ENCODE measurements around the gene EVC2.

The EVC2 gene

DNA sequence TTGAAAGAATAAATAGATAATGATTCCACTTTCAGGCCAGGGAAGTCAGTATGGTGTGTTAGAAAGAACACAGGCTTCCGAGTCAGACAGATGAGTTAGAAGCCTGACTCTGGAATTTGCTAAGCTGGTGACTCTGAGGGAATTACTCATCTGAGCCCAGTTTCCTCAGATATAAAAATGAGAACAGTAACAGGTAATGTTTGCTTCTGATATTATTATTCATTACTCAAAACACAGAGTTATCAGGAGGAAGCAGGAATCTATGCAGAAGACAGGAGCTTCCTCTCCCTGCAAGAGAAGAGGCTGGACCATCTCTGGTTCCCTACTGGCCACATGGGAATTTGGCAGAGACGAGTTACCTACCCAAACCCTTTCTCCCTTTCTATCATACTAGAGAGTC is 163.1 kb downstream of the EVC2 start:
- H3K4me2 ChIP-seq (ENCODE audit: low read length), result no peak overlapping the region
- no peaks in the 10 kb centered on the region for H3K9me3 ChIP-seq (ENCODE audit: insufficient read depth, low read length)
- H3K27me3 ChIP-seq (ENCODE audit: low read depth, low read length), result no peaks in the 10 kb centered on the region
- H3K79me2 ChIP-seq (ENCODE audit: low read length), result no peaks in the 10 kb centered on the region
- H3K4me1 ChIP-seq (ENCODE audit: low read length), result no peaks in the 10 kb centered on the region
- H3K9ac ChIP-seq (ENCODE audit: low read length), result no peak overlapping the region
- H4K20me1 ChIP-seq (ENCODE audit: insufficient read depth, low read length), result no peaks in the 10 kb centered on the region
- H3K27ac ChIP-seq (ENCODE audit: low read length), result no peak overlapping the region
- H3K36me3 ChIP-seq (replicated peaks; ENCODE audit: low read depth, low read length), result peaks cover 10% of the 10 kb centered on the region
- TF ChIP-seq, protein P1, sequence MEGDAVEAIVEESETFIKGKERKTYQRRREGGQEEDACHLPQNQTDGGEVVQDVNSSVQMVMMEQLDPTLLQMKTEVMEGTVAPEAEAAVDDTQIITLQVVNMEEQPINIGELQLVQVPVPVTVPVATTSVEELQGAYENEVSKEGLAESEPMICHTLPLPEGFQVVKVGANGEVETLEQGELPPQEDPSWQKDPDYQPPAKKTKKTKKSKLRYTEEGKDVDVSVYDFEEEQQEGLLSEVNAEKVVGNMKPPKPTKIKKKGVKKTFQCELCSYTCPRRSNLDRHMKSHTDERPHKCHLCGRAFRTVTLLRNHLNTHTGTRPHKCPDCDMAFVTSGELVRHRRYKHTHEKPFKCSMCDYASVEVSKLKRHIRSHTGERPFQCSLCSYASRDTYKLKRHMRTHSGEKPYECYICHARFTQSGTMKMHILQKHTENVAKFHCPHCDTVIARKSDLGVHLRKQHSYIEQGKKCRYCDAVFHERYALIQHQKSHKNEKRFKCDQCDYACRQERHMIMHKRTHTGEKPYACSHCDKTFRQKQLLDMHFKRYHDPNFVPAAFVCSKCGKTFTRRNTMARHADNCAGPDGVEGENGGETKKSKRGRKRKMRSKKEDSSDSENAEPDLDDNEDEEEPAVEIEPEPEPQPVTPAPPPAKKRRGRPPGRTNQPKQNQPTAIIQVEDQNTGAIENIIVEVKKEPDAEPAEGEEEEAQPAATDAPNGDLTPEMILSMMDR (IDR thresholded peaks at IDR 0.05; ENCODE audit: low read depth, low read length), result no peak
- TF ChIP-seq EZH2phosphoT487 (IDR thresholded peaks at IDR 0.05; ENCODE audit: low read depth), result no peak
- H3K4me3 ChIP-seq (ENCODE audit: low read length), result no peak overlapping the region
- H2AFZ ChIP-seq (ENCODE audit: low read depth, low read length), result no peak overlapping the region

DNA sequence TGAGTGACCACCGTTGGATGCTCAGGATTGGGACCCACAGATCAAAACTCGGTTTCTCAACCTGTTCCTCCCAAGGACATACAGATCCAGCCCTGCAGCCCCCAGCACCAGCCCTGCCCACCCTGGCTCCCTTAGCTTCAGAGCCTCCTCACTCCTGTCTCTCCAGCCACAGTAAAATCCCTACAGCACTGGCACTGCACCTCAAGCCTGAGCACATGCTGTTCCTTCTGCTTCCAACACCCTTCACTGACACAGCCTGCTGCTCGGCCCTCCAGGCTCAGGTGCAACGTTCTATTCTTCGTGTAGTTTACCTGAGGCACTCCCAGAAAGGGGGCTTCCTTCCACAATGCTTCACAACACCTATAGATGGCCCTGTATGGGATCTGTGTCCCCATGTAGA is 163.6 kb downstream of the EVC2 start:
- Histone ChIP-seq H3K4me1 (ENCODE audit: low read length) (no peaks in the 10 kb centered on the region), H3K4me2 (ENCODE audit: low read length) (no peak overlapping the region), H3K27me3 (ENCODE audit: low read depth, low read length) (no peaks in the 10 kb centered on the region), H3K27ac (ENCODE audit: low read length) (no peak overlapping the region), H3K36me3 (replicated peaks; ENCODE audit: low read depth, low read length) (peaks cover 10% of the 10 kb centered on the region), H3K4me3 (ENCODE audit: low read length) (no peak overlapping the region), H4K20me1 (ENCODE audit: insufficient read depth, low read length) (no peaks in the 10 kb centered on the region), H2AFZ (ENCODE audit: low read depth, low read length) (no peak overlapping the region), H3K9me3 (ENCODE audit: insufficient read depth, low read length) (no peaks in the 10 kb centered on the region), H3K9ac (ENCODE audit: low read length) (no peak overlapping the region), H3K79me2 (ENCODE audit: low read length) (no peaks in the 10 kb centered on the region)
- TF ChIP-seq, protein P1 (IDR thresholded peaks at IDR 0.05; ENCODE audit: low read depth, low read length), result no peak
- TF ChIP-seq EZH2phosphoT487 (IDR thresholded peaks at IDR 0.05; ENCODE audit: low read depth), result no peak

DNA sequence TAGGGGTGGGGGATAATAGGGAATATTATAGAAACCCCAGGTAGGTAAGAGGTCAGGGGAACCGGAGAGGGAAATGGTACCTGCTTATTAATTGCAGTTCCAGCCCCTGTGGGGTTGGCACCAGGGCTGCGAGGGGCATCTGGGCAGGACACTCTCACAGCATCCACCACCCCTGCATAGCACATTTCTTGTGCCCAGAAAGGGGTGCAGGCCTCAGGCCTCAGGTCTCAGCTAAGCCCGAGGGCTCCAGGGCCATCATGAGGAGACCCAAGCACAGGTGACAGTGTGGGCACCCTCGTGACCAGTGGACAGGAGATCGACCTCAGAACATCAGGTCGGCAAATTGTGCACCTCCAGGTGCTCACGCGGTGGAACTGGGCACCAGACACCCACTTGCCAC is 164.7 kb downstream of the EVC2 start:
- no peak for TF ChIP-seq EZH2phosphoT487 (IDR thresholded peaks at IDR 0.05; ENCODE audit: low read depth)
- Histone ChIP-seq H3K4me1 (ENCODE audit: low read length) (no peaks in the 10 kb centered on the region), H3K4me2 (ENCODE audit: low read length) (no peak overlapping the region), H3K4me3 (ENCODE audit: low read length) (no peak overlapping the region), H3K36me3 (replicated peaks; ENCODE audit: low read depth, low read length) (peaks cover 7% of the 10 kb centered on the region), H2AFZ (ENCODE audit: low read depth, low read length) (no peak overlapping the region), H3K9me3 (ENCODE audit: insufficient read depth, low read length) (no peaks in the 10 kb centered on the region), H3K9ac (ENCODE audit: low read length) (no peak overlapping the region), H3K27me3 (ENCODE audit: low read depth, low read length) (no peaks in the 10 kb centered on the region), H4K20me1 (ENCODE audit: insufficient read depth, low read length) (no peaks in the 10 kb centered on the region), H3K79me2 (ENCODE audit: low read length) (no peaks in the 10 kb centered on the region), H3K27ac (ENCODE audit: low read length) (no peak overlapping the region)

DNA sequence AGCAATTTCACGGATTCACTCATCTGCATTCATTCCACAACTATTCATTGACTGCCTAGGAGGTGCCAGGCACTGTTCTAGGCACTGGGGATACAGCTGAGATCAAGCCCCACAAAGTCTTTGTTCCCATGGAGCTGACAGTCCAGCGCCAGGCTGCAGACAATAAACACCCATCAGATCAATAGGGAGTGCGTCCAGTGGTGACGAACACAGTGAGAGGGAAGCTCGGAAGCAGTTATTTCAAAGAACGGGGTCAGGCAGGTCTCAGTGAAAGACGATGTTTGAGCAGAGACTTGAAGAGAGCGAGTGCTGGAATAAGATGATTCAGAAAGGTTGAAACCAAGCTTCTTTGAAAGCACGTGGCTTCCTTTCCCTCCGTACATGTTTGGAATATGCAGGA is 167.2 kb downstream of the EVC2 start:
- H3K4me2 ChIP-seq (ENCODE audit: low read length), result no peak overlapping the region
- H3K9ac ChIP-seq (ENCODE audit: low read length), result no peak overlapping the region
- H4K20me1 ChIP-seq (ENCODE audit: insufficient read depth, low read length), result no peaks in the 10 kb centered on the region
- H3K36me3 ChIP-seq (replicated peaks; ENCODE audit: low read depth, low read length), result no peaks in the 10 kb centered on the region
- no peaks in the 10 kb centered on the region for H3K79me2 ChIP-seq (ENCODE audit: low read length)
- H3K27me3 ChIP-seq (ENCODE audit: low read depth, low read length), result no peaks in the 10 kb centered on the region
- H3K27ac ChIP-seq (ENCODE audit: low read length), result no peak overlapping the region
- no peak overlapping the region for H3K4me3 ChIP-seq (ENCODE audit: low read length)
- no peaks in the 10 kb centered on the region for H3K4me1 ChIP-seq (ENCODE audit: low read length)
- no peak overlapping the region for H2AFZ ChIP-seq (ENCODE audit: low read depth, low read length)
- TF ChIP-seq, protein P1 (IDR thresholded peaks at IDR 0.05; ENCODE audit: low read depth, low read length), result no peak
- TF ChIP-seq EZH2phosphoT487 (IDR thresholded peaks at IDR 0.05; ENCODE audit: low read depth), result no peak
- H3K9me3 ChIP-seq (ENCODE audit: insufficient read depth, low read length), result no peaks in the 10 kb centered on the region

DNA sequence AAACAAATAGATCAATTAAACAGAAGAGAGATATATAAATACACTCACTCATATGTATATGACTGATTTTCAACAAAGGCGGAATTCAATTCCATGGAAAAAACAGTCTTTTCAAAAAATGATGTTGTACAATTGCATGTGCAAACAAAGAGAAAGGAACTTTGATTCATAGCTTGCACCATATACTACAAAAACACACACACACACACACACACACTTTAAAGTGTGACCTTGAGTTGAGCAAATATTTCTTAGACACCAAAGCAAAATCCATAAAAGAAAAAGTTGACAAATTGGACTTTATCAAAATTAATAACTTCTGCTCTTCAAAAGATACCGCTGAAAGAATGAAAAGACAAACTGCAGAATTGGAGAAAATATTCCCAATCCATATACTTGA is 168.8 kb downstream of the EVC2 start:
- TF ChIP-seq EZH2phosphoT487 (IDR thresholded peaks at IDR 0.05; ENCODE audit: low read depth), result no peak
- TF ChIP-seq, protein P1 (IDR thresholded peaks at IDR 0.05; ENCODE audit: low read depth, low read length), result no peak
- no peaks in the 10 kb centered on the region for H4K20me1 ChIP-seq (ENCODE audit: insufficient read depth, low read length)

More for the DNA sequence above, 168.8 kb downstream of the EVC2 start:
- Histone ChIP-seq H3K4me2 (ENCODE audit: low read length) (no peak overlapping the region), H3K4me1 (ENCODE audit: low read length) (no peaks in the 10 kb centered on the region), H3K79me2 (ENCODE audit: low read length) (no peaks in the 10 kb centered on the region), H3K36me3 (replicated peaks; ENCODE audit: low read depth, low read length) (peaks cover 2% of the 10 kb centered on the region), H3K27ac (ENCODE audit: low read length) (no peak overlapping the region), H3K4me3 (ENCODE audit: low read length) (no peak overlapping the region), H3K9ac (ENCODE audit: low read length) (no peak overlapping the region), H2AFZ (ENCODE audit: low read depth, low read length) (no peak overlapping the region), H3K9me3 (ENCODE audit: insufficient read depth, low read length) (no peaks in the 10 kb centered on the region), H3K27me3 (ENCODE audit: low read depth, low read length) (no peaks in the 10 kb centered on the region)

All from OCI-LY3 (cell line).